GM19193 (cell line): ENCODE results near the gene TRMT11.

Source experiments
- POLR2A ChIP-seq: IDR thresholded peaks from 4 replicates; pipeline ENCODE4 v1.6.1; 2011; ENCODE audit not compliant: insufficient read depth, insufficient read length; ENCODE audit errors: extremely low read depth

TRMT11 gene

DNA sequence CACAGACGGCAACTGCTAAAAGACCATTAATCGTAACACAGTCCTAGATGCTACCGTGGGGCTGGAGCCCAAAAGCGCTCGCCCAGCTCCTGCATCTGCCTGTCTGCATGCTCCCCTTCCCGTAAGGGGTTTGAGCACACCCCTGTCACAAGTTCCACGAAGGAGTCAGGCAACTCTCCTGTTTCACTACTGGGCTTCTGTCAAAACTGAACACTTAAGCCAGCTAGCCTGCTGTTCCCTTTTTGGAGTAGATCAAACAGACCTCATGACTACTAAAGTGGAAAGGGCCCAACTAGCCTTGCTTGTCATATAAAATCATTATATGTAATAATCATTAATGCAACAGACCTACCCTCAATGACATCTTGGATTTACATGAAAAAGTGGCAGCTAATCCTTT, 61.3 kb downstream of the TRMT11 start:
- no peak for TF ChIP-seq POLR2A

DNA sequence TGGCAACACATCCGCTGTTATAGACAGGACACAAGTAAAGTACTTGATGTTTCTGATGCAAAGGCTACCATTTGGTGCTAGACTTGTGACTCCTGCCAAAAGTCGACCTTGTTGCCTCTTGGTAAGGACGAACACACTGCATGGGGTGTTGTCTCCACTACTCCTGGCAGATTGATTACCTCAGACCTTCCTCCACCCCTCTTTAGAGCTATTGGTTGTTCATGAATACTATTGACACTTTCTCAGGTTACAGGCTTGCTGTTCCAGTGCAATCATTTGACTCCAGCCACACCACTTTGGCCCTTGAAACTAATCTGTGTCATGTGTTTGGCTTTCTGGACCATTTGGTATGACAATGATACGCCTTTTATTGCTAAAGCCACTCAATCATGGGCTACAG, 62.3 kb downstream of the TRMT11 start:
- TF ChIP-seq POLR2A, result no peak

DNA sequence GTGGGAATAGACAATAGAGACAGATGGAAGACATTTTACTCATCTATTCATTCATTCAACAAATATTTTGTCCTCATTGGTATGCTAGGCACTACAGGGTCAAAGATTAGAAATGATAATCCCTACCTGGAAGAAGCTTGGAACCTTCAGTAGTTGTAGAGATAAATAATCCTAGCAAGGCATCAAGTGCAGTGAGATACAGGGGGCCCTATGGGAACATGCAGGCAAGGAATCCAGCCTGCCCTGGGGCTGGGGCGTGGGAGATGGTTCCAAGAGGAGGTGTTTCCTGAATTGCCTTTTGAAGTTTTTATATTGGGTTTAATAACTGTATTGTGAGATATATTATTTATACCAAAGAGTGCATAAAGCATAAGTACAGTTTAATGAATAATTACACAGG, 64.5 kb downstream of the TRMT11 start:
- no peak for TF ChIP-seq POLR2A

DNA sequence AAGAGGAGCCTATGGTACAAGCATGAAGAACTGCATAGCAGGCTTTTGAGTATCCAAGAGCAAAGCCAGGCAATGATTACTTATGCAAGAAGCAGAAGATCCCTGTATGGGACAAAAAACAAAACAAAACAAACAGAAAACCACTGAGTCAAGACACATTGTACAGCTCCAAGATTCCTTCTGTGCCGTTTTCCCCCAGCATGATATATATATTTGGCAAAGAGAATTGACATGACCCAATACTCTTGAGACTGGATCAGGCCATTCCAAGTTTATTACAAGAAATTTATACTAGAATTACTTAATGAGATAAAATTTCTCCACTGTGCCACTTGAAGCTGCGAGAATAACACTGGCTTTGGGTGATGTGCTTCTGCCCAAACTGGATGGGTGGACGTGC, 65.5 kb downstream of the TRMT11 start:
- no peak for TF ChIP-seq POLR2A

DNA sequence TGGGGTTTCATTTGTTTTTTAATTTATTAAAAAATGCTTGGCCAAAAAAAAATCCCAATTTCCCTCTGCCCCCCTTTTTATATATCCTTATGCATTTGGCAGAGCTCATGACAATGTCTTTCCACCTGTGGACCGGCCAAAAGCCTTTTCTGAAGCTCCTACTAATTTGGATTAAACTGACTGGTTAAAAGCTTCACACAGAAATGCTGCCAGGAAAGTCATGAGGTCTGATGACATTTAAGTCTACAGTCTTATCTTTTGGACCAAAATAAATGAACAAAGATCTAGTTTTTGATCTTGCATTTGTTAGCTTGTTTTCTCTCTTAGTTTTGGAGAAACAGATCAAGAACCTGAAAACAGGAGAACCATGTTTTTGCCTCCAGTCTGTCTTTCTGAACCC, 66.1 kb downstream of the TRMT11 start:
- TF ChIP-seq POLR2A, result no peak

DNA sequence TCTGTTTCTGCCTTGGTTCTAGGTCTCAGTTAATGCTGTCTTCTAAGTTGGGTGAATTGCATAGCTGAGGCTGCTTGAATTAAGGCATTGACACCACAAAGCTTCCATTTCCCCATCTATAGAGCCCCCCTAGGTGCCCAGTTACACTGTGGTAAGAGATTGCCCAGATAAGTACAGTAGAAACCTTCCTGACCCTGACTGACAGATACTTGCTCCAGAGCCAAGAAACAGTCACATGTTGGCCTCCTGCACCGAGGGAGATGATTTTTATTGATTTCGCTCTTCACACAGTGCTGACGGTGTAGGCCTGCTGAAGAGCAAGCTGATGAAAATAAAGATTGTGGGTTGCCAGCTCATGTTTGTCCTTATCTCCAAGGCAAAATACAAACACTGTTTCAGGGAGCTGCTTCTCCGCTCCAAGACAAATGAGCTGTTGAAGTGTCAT, 67.9 kb downstream of the TRMT11 start:
- TF ChIP-seq POLR2A, result no peak

DNA sequence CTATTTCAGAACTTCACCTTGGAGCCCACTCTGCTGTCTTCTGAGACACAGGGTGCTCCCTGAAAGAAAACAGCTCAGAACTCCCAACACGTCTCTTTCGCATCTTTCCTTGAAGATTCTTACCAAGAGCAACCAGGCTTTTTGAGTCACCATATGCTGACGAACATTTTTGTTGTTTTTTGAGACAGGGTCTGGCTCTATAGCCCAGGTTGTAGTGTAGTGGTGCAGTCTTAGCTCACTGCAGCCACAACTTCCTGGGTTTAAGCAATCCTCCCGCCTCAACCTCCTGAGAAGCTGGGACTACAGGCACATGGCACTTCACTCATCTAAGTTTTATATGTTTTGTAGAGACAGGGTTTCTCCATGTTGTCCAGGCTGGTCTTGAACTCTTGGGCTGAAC, 68.5 kb downstream of the TRMT11 start:
- TF ChIP-seq POLR2A, result no peak

DNA sequence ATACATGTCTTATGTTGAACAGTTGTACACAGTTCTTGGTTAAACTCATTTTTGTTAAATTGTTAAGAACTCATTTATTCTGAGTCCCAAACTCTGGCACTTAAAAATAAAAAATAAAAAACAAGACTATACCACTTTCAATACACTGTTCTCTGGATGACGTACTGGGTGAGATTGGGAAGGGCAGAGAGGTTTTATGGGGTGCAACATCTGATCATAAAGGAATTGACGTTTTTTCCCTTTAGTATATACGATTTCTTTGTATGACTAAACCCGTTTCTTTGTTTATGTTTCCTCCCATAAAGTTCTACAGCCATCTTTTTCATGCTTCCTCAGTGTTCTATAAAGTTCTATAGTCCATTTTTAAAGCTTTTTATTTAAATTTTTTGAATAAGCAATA, 69.1 kb downstream of the TRMT11 start:
- no peak for TF ChIP-seq POLR2A

DNA sequence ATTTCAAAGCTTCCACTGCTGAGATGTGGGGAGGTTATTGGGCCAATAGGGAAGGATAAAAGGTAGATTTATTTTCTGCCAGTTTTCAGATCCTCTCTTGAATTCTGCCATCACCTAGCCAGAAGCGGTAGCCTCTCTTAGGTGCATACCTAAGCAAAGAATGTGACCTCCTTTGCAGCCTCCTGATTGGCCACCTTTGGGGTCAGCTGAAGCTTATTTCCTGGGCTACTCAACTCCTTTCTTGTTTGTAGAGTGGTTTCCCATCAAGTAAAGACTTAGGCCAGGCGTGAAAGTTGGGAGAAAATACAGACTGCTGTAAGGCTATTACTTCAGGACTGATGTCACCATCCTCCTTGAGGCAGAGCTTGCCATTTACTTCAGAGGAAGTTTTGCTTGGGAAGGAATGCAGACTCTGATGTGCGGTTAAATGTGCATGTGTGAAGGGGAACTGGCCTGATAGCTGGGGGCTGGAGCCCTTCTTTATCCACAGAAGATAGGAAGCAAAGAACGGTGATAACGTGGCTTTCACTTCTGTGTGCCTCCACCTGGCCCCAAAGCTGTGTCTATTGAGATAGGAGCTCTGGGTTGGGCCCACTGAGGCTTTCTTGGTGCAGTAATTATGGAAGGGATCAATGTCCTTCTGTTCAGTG, 70.1 kb downstream of the TRMT11 start:
- TF ChIP-seq POLR2A, result no peak

DNA sequence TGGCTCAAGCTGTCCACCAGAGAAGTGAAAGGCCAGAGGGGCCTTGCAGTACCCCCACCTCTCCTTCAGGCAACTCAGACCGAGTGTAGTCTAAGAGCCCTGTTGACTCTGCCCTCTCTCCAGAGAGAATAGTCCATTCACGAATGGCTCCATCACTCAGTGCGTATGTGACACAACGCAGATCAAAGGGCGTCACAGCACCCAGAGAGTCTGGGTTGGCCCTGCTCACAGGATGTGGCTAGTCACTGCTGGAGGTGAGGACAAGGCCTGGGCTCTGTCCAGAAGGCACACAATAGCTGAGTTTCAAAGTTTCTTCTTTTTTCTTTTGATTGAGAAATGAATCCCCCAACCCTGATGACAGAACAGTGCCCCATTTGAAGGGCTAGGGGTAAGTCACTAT, 74.1 kb downstream of the TRMT11 start:
- no peak for TF ChIP-seq POLR2A

DNA sequence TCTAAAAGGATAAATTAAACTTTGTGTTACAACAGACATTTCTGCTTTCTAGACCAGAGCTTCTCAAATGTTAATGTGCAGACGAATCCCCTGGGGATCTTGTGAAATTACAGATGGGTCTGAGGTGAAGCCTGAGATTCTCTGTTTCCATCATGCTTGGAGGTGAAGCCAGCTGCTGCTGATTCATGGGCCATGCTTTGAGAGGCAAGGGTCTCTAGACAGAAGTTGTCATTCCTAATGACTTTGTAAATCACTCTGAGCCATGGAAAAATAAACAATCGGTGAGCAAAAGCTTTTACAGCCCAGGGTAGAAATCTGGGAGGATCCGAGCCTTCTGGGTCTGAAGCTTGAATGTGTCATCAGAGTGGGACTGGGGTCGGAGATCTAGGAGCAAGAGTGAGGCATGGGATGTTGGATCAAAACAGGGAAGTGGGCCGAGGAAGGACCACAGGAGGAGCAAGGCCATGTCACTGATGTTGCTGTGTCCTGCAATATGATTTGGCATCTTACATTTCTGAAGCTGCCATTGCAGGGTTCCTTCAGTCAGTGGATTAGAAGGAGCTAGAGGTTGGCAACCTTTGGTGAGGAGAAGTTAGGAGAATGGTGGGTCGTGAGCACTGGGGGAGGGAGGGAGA, 77.3 kb downstream of the TRMT11 start:
- no peak for TF ChIP-seq POLR2A

DNA sequence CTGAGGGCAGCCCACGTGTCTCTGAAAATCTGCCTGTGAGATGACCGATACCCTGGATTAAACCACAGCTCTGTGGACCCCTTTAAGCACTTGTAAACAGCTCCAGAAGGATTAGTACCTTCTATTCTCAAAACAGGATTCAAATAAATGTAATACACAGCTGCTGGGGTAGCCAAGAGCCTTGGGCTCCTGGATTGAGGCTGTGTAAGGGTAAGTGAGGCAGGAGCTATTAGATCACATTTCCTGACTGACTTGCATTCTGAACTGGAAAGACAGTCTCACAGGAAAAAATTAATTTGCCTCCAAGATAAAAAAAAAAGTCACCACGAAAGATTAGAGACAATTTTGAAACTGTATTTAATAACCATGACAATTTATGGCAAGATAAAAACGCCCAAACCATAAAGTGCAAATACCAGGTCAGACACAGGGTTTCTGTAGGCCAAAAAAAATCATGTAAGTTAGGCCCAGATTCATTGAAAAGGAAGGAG, 78.0 kb downstream of the TRMT11 start:
- TF ChIP-seq POLR2A, result no peak

DNA sequence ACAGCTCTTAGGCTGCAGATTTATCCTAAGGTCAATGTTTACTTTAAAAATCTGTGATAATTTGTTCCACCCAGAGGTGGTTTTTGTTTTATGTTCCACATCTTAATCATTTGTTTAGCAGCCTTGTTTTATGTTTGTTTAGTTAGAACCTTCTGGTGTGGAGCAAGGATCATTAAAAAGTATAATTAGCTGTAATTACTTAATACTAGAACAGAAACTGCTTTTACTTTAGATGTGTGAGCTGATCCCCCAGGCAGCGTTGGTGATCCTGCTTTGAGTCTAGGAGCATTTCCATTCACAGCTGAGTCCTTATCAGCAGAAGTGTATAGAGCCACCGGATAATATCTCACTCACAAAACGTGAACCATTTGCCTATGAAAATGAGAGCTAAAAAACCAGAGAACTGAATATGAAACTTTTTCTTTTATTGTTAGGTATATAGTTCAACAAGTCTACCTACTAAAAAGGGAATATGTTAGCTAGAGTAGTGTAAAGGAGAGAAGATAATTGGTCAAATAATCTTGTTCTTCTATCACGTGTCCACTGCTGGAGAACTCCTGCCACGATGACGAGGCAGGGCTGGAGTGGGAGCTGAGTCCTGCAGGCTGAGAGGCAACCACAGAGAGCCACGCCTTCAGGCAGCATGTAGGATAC, 78.5 kb downstream of the TRMT11 start:
- no peak for TF ChIP-seq POLR2A

DNA sequence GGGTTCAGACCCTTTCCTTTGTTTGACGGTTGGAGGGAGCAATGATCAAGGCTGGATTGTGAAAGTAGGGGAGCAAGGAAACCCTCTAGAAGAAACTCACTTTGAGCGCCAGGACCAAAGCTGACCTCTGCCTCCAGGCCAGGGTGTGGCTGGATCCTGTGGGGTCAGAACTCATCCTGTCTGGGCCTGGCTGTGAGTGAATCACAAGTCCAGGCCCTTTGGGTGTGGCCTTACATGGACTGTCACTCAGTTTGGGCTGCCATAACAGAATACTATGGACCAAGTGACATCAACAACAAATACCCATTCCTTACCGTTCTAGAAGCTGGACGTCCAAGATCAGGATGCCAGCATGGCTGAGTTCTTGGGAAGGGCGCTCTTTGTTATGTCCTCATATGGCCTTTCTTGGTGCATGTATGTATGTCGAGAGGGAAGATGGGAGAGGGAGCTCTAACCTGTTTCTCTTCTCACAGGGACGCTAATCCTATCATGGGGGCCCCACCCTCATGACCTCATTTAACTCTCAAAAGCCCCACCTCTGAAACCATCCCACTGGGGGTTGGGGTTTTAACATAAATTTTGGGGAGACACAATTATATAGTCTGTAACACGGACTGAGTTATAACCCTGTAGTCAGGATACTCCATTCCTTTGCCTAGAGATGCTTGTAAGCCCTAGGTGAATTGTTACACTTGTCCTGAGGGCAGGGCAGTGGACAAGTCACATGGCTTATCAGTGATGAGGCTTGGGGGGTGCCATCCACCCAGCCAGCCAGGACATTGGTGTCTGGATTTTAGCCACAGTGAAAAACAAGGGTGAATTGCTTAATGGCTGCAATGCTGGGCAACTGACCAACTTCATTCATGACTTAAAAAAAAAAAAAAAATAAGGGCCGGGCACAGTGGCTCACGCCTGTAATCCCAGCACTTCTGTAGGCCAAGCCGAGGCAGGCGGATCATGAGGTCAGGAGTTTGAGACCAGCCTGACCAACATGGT, 80.0 kb downstream of the TRMT11 start:
- no peak for TF ChIP-seq POLR2A

DNA sequence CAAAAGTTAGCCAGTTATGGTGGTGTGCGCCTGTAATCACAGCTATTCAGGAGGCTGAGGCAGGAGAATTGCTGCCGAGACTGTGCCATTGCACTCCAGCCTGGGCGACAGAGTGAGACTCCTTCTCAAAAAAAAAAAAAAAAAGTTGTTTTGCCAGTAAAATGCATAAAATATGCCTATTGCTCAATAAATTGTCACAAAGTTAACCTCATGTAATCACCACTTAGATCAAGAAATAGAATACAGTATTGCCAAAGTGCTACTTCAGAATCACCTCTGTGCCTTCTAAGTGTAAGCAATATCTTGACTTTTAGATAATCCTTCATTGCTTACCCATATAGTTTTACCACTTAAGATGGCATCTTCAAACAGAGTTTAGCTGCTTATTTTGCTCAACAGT, 80.7 kb downstream of the TRMT11 start:
- TF ChIP-seq POLR2A, result no peak
